HepG2 (cell line): ENCODE data around the gene ACAT2. TPM values are rescaled to one million over a fixed set of nuclear protein-coding genes. Genes with fewer than 3 reads are reported as not detected.

Source experiments
- ARNT ChIP-seq: fragments of 450-650 bp; IDR thresholded peaks from 2 replicates; pipeline ENCODE4 v1.6.1; 2017
- ARNTL ChIP-seq: sonication (generic); formaldehyde crosslinking; IDR thresholded peaks from 2 replicates; pipeline ENCODE4 v1.4.0; 2020; ENCODE audit warnings: mild to moderate bottlenecking, missing genetic modification reagents
- CHD2 ChIP-seq: IDR thresholded peaks from 2 replicates; pipeline ENCODE4 v1.6.1; 2011; ENCODE audit warnings: low read depth, low read length, improper control_type of control experiment
- CSRNP1 ChIP-seq: sonication (generic); formaldehyde crosslinking; IDR thresholded peaks from 2 replicates; pipeline ENCODE4 v1.8.1; 2023; ENCODE audit warnings: mild to moderate bottlenecking, missing genetic modification reagents
- EHMT2 ChIP-seq: fragments of 200-600 bp; sonication (generic); IDR thresholded peaks from 2 replicates; pipeline ENCODE4 v1.7.0; 2017; ENCODE audit warnings: antibody characterized with exemption, low read depth, low read length, borderline replicate concordance
- FOSL1 ChIP-seq: sonication (generic); formaldehyde crosslinking; IDR thresholded peaks from 2 replicates; pipeline ENCODE4 v1.9.0; 2021; ENCODE audit warnings: missing genetic modification reagents, borderline replicate concordance
- HDAC1 ChIP-seq: sonication (generic); formaldehyde crosslinking; IDR thresholded peaks from 2 replicates; pipeline ENCODE4 v1.5.1; 2020; ENCODE audit warnings: mild to moderate bottlenecking, missing genetic modification reagents
- KDM3A ChIP-seq: IDR thresholded peaks from 2 replicates; pipeline ENCODE4 v1.6.1; 2018; ENCODE audit warnings: low read depth, missing compliant biosample characterization
- MTF2 ChIP-seq: sonication (generic); formaldehyde crosslinking; IDR thresholded peaks from 2 replicates; pipeline ENCODE4 v1.5.0; 2020; ENCODE audit warnings: missing genetic modification reagents, borderline replicate concordance
- RCOR2 ChIP-seq: IDR thresholded peaks from 2 replicates; pipeline ENCODE4 v1.6.1; 2016; ENCODE audit warnings: missing biosample characterization, missing genetic modification reagents
- SMAD3 ChIP-seq: sonication (generic); formaldehyde crosslinking; IDR thresholded peaks from 2 replicates; pipeline ENCODE4 v1.4.0; 2020; ENCODE audit warnings: missing genetic modification reagents
- TBL1XR1 ChIP-seq: fragments of 150-350 bp; IDR thresholded peaks from 2 replicates; pipeline ENCODE4 v1.6.1; 2014; ENCODE audit warnings: borderline replicate concordance, low read length; ENCODE audit not compliant: partially characterized antibody
- TMF1 ChIP-seq: sonication (generic); formaldehyde crosslinking; IDR thresholded peaks from 2 replicates; pipeline ENCODE4 v1.8.1; 2022; ENCODE audit warnings: low read depth, missing genetic modification reagents
- ZBTB25 ChIP-seq: IDR thresholded peaks from 2 replicates; pipeline ENCODE4 v1.6.1; 2018; ENCODE audit warnings: missing genetic modification reagents
- ZMYM3 ChIP-seq: sonication (generic); formaldehyde crosslinking; IDR thresholded peaks from 2 replicates; pipeline ENCODE4 v1.5.1; 2020; ENCODE audit warnings: mild to moderate bottlenecking, missing genetic modification reagents
- ZNF3 ChIP-seq: IDR thresholded peaks from 2 replicates; pipeline ENCODE4 v1.7.0; 2017; ENCODE audit warnings: inconsistent platforms
- ZNF331 ChIP-seq: sonication (generic); formaldehyde crosslinking; IDR thresholded peaks from 2 replicates; pipeline ENCODE4 v1.4.0; 2020; ENCODE audit warnings: missing genetic modification reagents
- ZNF432 ChIP-seq: sonication (generic); formaldehyde crosslinking; IDR thresholded peaks from 2 replicates; pipeline ENCODE4 v1.5.0; 2020; ENCODE audit warnings: missing genetic modification reagents, mild to moderate bottlenecking, borderline replicate concordance
- ZNF446 ChIP-seq: sonication (generic); formaldehyde crosslinking; IDR thresholded peaks from 2 replicates; pipeline ENCODE4 v1.5.0; 2020; ENCODE audit warnings: mild to moderate bottlenecking, missing genetic modification reagents
- ZNF703 ChIP-seq: sonication (generic); formaldehyde crosslinking; IDR thresholded peaks from 2 replicates; pipeline ENCODE4 v1.5.1; 2020; ENCODE audit warnings: missing genetic modification reagents, mild to moderate bottlenecking, moderate library complexity, borderline replicate concordance
- ZNF709 ChIP-seq: sonication (generic); formaldehyde crosslinking; IDR thresholded peaks from 2 replicates; pipeline ENCODE4 v1.5.0; 2020; ENCODE audit warnings: mild to moderate bottlenecking, missing genetic modification reagents
- ZNF724P ChIP-seq: sonication (generic); formaldehyde crosslinking; IDR thresholded peaks from 2 replicates; pipeline ENCODE4 v1.8.0; 2022; ENCODE audit warnings: missing genetic modification reagents, borderline replicate concordance
- polyA plus RNA-seq, 8 experiments: library from polyadenylated mRNA; depleted of rRNA in 3 of 8; stranded (reverse) in 7 of 8; unstranded in 1 of 8; fragments of >200 nt; fragmentation: Illumina TruSeq in 4 of 8; extraction: Trizol in 4 of 8; gene quantifications; 2 replicates each; pipeline versions ENCODE4 v1.2.1 to v1.2.3, GENCODE V29; 2011 to 2016; ENCODE audit warnings: low read depth in 4 of 8, missing spikeins in 1 of 8, mixed read lengths in 1 of 8; ENCODE audit not compliant: insufficient read depth in 1 of 8
- total RNA-seq, 5 experiments: library from RNA; depleted of rRNA; stranded (reverse); fragments of >200 nt; fragmentation: Illumina TruSeq; extraction: Trizol; gene quantifications; 2 replicates each; pipeline ENCODE4 v1.2.3, GENCODE V29; 2016; ENCODE audit warnings: low read depth in 1 of 5
- TF ChIP-seq, protein P1 (sequence below): sonication (generic); formaldehyde crosslinking; conservative IDR thresholded peaks from 2 replicates; pipeline ENCODE4 v1.4.0; 2020; ENCODE audit warnings: mild to moderate bottlenecking, missing genetic modification reagents, moderate library complexity

ACAT2 gene
- total and polyA plus RNA-seq, 2 of the 13 experiments (the other 11 are each of a cell fraction or from before 2014, with no cell fraction given) = 121 to 534 TPM

GRCh38 chr6:159761873-159762680, at the start of gene ACAT2 (continued):
- TF ChIP-seq, protein P1, sequence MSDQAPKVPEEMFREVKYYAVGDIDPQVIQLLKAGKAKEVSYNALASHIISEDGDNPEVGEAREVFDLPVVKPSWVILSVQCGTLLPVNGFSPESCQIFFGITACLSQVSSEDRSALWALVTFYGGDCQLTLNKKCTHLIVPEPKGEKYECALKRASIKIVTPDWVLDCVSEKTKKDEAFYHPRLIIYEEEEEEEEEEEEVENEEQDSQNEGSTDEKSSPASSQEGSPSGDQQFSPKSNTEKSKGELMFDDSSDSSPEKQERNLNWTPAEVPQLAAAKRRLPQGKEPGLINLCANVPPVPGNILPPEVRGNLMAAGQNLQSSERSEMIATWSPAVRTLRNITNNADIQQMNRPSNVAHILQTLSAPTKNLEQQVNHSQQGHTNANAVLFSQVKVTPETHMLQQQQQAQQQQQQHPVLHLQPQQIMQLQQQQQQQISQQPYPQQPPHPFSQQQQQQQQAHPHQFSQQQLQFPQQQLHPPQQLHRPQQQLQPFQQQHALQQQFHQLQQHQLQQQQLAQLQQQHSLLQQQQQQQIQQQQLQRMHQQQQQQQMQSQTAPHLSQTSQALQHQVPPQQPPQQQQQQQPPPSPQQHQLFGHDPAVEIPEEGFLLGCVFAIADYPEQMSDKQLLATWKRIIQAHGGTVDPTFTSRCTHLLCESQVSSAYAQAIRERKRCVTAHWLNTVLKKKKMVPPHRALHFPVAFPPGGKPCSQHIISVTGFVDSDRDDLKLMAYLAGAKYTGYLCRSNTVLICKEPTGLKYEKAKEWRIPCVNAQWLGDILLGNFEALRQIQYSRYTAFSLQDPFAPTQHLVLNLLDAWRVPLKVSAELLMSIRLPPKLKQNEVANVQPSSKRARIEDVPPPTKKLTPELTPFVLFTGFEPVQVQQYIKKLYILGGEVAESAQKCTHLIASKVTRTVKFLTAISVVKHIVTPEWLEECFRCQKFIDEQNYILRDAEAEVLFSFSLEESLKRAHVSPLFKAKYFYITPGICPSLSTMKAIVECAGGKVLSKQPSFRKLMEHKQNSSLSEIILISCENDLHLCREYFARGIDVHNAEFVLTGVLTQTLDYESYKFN (CRISPR knock-in tag) = no peak; the same call in none of the 2 replicates
- TF ChIP-seq ZNF446 (CRISPR knock-in tag) (no peak), HDAC1 (peak; percentile 64; the same call in 1 of the 2 replicates), ARNT (no peak), ZBTB25 (peak; percentile 69), CHD2 (peak; percentile 7; the same call in 1 of the 2 replicates), ZNF709 (CRISPR knock-in tag) (peak; percentile 79; the same call in 1 of the 2 replicates), TBL1XR1 (no peak), TMF1 (CRISPR knock-in tag) (peak; percentile 66; the same call in 1 of the 2 replicates), ARNTL (CRISPR knock-in tag) (no peak), ZNF3 (CRISPR knock-in tag) (no peak), CSRNP1 (CRISPR knock-in tag) (peak; percentile 92), ZNF432 (CRISPR knock-in tag) (0 out of 2 replicates have a peak, but pooled peaks have one; percentile 71), ZMYM3 (CRISPR knock-in tag) (peak; percentile 8; the same call in 1 of the 2 replicates), EHMT2 (no peak), ZNF724P (CRISPR knock-in tag) (no peak), ZNF331 (CRISPR knock-in tag) (peak; percentile 28; the same call in 1 of the 2 replicates), MTF2 (CRISPR knock-in tag) (no peak), KDM3A (CRISPR knock-in tag) (peak; percentile 68; the same call in 1 of the 2 replicates), ZNF703 (CRISPR knock-in tag) (peak; percentile 97; the same call in 1 of the 2 replicates), RCOR2 (CRISPR knock-in tag) (0 out of 2 replicates have a peak, but pooled peaks have one; percentile 35), SMAD3 (CRISPR knock-in tag) (peak; percentile 29; the same call in 1 of the 2 replicates), FOSL1 (CRISPR knock-in tag) (peak; percentile 29; the same call in 1 of the 2 replicates)
